Adrenal gland (tissue), 12 donors: Measurements from ENCODE around the gene ERAL1. TPM values are rescaled to one million over a fixed set of nuclear protein-coding genes. Genes with fewer than 3 reads are reported as not detected.
"Not testable (repeated sequence)": the region's sequence is repeated elsewhere in the genome, so short reads cannot be mapped to it uniquely, and the experiment has no call there.

Source experiments
- DNase-seq, 7 donors: peaks; one replicate each; pipeline ENCODE4 v3.0.0-alpha.2; 2019 to 2020
- H3K27ac ChIP-seq, 5 donors: fragments of 200-600 bp; sonication (generic) in 4 of 5; 1 replicate in 3 of 5; 2 replicates in 2 of 5; pipeline versions ENCODE4 v1.5.1 to v1.8.0; 2016 to 2020; ENCODE audit warnings: mild to moderate bottlenecking in 1 of 5
- H3K27me3 ChIP-seq: fragments of 200-600 bp; 2 replicates; pipeline ENCODE4 v1.8.0; 2021
- H3K36me3 ChIP-seq, 2 donors: fragments of 200-600 bp; replicated peaks in 1 of 2; 1 replicate in 1 of 2; 2 replicates in 1 of 2; pipeline versions ENCODE4 v1.5.1 to v1.8.0; 2018 to 2022
- H3K4me1 ChIP-seq, 2 donors: fragments of 200-600 bp; replicated peaks in 1 of 2; 1 replicate in 1 of 2; 2 replicates in 1 of 2; pipeline versions ENCODE4 v1.5.1 to v1.8.0; 2018 to 2021
- H3K4me3 ChIP-seq, 4 donors: fragments of 200-600 bp; sonication (generic) in 3 of 4; one replicate each; pipeline ENCODE4 v1.5.1; 2016 to 2018
- H3K9me3 ChIP-seq, 3 donors: fragments of 200-600 bp; sonication (generic) in 1 of 3; replicated peaks in 1 of 3; 1 replicate in 2 of 3; 2 replicates in 1 of 3; pipeline versions ENCODE4 v1.5.1 to v1.8.0; 2016 to 2021
- POLR2A ChIP-seq, 2 donors: fragments of 450-650 bp; IDR thresholded peaks; one replicate each; pipeline ENCODE4 v1.6.1; 2017; ENCODE audit warnings: antibody characterized with exemption in 2 of 2, mild to moderate bottlenecking in 2 of 2, moderate library complexity in 1 of 2
- WGBS, 4 donors: extraction: QIAGEN DNeasy Blood & Tissue Kit in 2 of 4; methylation state at CpG; one replicate each; pipeline versions ENCODE4 v1.1.5 to v1.1.7; 2013 to 2017; 5-methylcytosine and 5-hydroxymethylcytosine counted together
- intact Hi-C, 2 donors: fragments of 100-400 bp; cut with DNase I; formaldehyde crosslinking; loops; one replicate each; pipeline versions ENCODE4 v1.14.1 to v1.15.0; 2022 to 2023
- polyA plus RNA-seq, 3 donors: library from polyadenylated mRNA; stranded (reverse); fragments of 200-250 nt in 2 of 3; fragments of 350-450 nt in 1 of 3; fragmentation: Illumina TruSeq in 1 of 3; extraction: RNeasy Lipid Tissue Mini Kit (QIAGEN cat#74804) in 1 of 3; gene quantifications; one replicate each; pipeline ENCODE4 v1.2.3, GENCODE V29; 2013 to 2014
- total RNA-seq, 9 donors: library from RNA; depleted of rRNA in 4 of 9; stranded (reverse); fragments of >200 nt in 4 of 9; fragments of 120-200 nt in 1 of 9; fragmentation: NEBNext Ultra II Directional in 1 of 9; extraction: Animal tissue kit (Norgen Biotek cat#: 25700) in 1 of 9; gene quantifications; one replicate each; pipeline versions ENCODE4 v1.1.0 to v1.2.4, GENCODE V29; 2013 to 2023
- TF ChIP-seq, protein P1 (sequence below), 6 experiments: fragments of 450-650 bp in 4 of 6; fragments of 200-600 bp in 2 of 6; sonication (generic) in 1 of 6; IDR thresholded peaks; 1 replicate in 5 of 6; 2 replicates in 1 of 6; pipeline versions ENCODE4 v1.5.1 to v1.8.0; 2016 to 2021; ENCODE audit warnings: antibody characterized with exemption in 6 of 6, mild to moderate bottlenecking in 2 of 6, moderate library complexity in 1 of 6
- donor health status: healthy with polysubstance abuse.
- donor health status: Bipolar disorder and iron deficiency.
- donor health status: DM: yes; HTN: yes; CAD: no.
- donor health status: DM: no; HTN: no; CAD: no.
- donor health status: DM: no; HTN: no; CAD: no.
- donor health status: DM: yes; HTN: yes; CAD: no.

The ERAL1 gene
- total and polyA plus RNA-seq, 12 donors, result 42.8 to 80.8 (median 55.1) TPM

- DNase-seq, result peak; percentile 89 to 94 (median 91)
- TF ChIP-seq POLR2A (IDR thresholded peaks at IDR 0.05), result no peak
- TF ChIP-seq, protein P1, sequence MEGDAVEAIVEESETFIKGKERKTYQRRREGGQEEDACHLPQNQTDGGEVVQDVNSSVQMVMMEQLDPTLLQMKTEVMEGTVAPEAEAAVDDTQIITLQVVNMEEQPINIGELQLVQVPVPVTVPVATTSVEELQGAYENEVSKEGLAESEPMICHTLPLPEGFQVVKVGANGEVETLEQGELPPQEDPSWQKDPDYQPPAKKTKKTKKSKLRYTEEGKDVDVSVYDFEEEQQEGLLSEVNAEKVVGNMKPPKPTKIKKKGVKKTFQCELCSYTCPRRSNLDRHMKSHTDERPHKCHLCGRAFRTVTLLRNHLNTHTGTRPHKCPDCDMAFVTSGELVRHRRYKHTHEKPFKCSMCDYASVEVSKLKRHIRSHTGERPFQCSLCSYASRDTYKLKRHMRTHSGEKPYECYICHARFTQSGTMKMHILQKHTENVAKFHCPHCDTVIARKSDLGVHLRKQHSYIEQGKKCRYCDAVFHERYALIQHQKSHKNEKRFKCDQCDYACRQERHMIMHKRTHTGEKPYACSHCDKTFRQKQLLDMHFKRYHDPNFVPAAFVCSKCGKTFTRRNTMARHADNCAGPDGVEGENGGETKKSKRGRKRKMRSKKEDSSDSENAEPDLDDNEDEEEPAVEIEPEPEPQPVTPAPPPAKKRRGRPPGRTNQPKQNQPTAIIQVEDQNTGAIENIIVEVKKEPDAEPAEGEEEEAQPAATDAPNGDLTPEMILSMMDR (IDR thresholded peaks at IDR 0.05), result peak; percentile 33 to 92 (median 72)
- Histone ChIP-seq H3K36me3 (peaks cover 0 to 22% of the 10 kb centered on the region in 2 donors), H3K27me3 (no peaks in the 10 kb centered on the region), H3K4me1 (peaks cover 2 to 31% of the 10 kb centered on the region in 2 donors), H3K9me3 (no peaks in the 10 kb centered on the region), H3K4me3 (peak within 1 kb of the TSS in 2 of 4 donors; percentile 39 to 71), H3K27ac (peak within 1 kb of the TSS; percentile 26 to 89 (median 72))
- intact Hi-C loops, result no loop called here
- WGBS, 4 donors, result 1 to 28% (median 1%) methylated on average over 2 to 55 of the region's 55 CpGs
Measured at GRCh38 chr17:28902819-28903545, 48.2 kb downstream of the ERAL1 start, which contains the start of gene DHRS13. Gene DHRS13 (minus strand): TSS chr17:28903079. CDS start chr17:28902944, 135 bp downstream.

DNA sequence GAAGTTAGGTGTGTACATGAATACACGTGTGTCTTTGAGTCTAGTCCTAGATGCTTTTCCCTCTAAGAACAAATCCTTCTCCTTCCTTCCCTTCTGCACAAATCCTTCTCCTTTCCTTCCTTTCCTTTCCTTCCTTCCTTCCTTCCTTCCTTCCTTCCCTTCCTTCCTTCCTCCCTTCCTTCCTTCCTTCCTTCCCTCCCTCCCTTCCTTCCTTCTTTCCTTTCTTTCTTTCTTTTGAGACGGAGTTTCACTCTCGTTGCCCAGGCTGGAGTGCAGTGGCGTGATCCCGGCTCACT, 48.7 kb downstream of the ERAL1 start:
- intact Hi-C loops, H3K4me3 ChIP-seq: not testable (repeated sequence)
- H3K4me1 ChIP-seq, result peaks cover 5 to 33% of the 10 kb centered on the region in 2 donors

DNA sequence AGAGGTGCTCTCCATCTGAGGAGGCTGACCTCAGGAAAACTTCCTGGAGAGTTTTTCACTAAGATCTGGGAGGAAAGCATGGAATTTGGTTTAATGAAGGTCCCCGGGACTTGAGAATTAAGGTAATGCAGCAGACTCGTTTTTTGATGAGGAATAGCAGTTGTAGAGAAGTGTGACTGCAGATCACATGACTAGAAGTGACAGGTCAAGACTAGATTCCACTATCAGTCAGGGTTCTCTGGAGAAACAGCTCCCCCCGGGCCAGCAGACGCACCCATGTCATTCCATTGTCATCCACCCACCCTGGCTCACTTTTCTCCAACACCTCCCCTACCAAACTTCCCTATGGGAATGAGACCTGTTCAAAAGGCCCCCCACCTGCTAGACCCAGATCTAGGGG, 50.0 kb downstream of the ERAL1 start:
- 40 to 52% (median 44%) methylated on average over 4 of the region's 4 CpGs for WGBS, 4 donors
- intact Hi-C loops, result no loop called here
- Histone ChIP-seq H3K27me3 (no peaks in the 10 kb centered on the region), H3K9me3 (no peaks in the 10 kb centered on the region), H3K4me1 (peaks cover 8 to 43% of the 10 kb centered on the region in 2 donors), H3K4me3 (no peak overlapping the region), H3K36me3 (peaks cover 0 to 41% of the 10 kb centered on the region in 2 donors), H3K27ac (no peak overlapping the region)
- DNase-seq, result no peak
- TF ChIP-seq, protein P1 (IDR thresholded peaks at IDR 0.05), result no peak
- no peak for TF ChIP-seq POLR2A (IDR thresholded peaks at IDR 0.05)

More for the DNA sequence above, 48.7 kb downstream of the ERAL1 start:
- Histone ChIP-seq H3K36me3 (peaks cover 0 to 28% of the 10 kb centered on the region in 2 donors), H3K27ac (peak overlapping the region in 1 of 5 donors; percentile 89)
- not testable (repeated sequence) for H3K27me3 ChIP-seq, DNase-seq, H3K9me3 ChIP-seq
- whole genome bisulfite sequencing, 4 donors, result 44 to 60% (median 53%) methylated on average over 5 of the region's 5 CpGs

- Histone ChIP-seq H3K36me3 (peaks cover 0 to 55% of the 10 kb centered on the region in 2 donors), H3K27me3 (no peaks in the 10 kb centered on the region), H3K9me3 (no peaks in the 10 kb centered on the region), H3K4me3 (no peak overlapping the region), H3K27ac (no peak overlapping the region), H3K4me1 (peaks cover 8 to 40% of the 10 kb centered on the region in 2 donors)
- WGBS, 4 donors, result 75 to 83% (median 79%) methylated on average over 8 to 9 of the region's 9 CpGs
- DNase-seq, result no peak
- intact Hi-C loops, result no loop called here
- no peak for TF ChIP-seq POLR2A (IDR thresholded peaks at IDR 0.05)
- TF ChIP-seq, protein P1 (IDR thresholded peaks at IDR 0.05), result no peak
Measured at GRCh38 chr17:28906276-28906675, 51.5 kb downstream of the ERAL1 start.
